GM18517 (cell line): ENCODE results near the gene PPP4R3A.
"Not testable (repeated sequence)": the region's sequence is repeated elsewhere in the genome, so short reads cannot be mapped to it uniquely, and the experiment has no call there.

ENCODE experiments used
- ATAC-seq: cut with Tn5 transposase; IDR thresholded peaks from one replicate; pipeline ENCODE4 v1.9.1; 2021; ENCODE audit warnings: mild to moderate bottlenecking, moderate library complexity; ENCODE audit not compliant: unreplicated experiment

Gene PPP4R3A

GRCh38 chr14:91410771-91411536, 99.2 kb downstream of the PPP4R3A start:
- no peak for ATAC-seq

GRCh38 chr14:91409928-91410718, 100.0 kb downstream of the PPP4R3A start:
- ATAC-seq: no peak

GRCh38 chr14:91409240-91409639, 100.9 kb downstream of the PPP4R3A start:
- ATAC-seq: not testable (repeated sequence)
